Measurements from ENCODE around the gene FOXF1.

DNA sequence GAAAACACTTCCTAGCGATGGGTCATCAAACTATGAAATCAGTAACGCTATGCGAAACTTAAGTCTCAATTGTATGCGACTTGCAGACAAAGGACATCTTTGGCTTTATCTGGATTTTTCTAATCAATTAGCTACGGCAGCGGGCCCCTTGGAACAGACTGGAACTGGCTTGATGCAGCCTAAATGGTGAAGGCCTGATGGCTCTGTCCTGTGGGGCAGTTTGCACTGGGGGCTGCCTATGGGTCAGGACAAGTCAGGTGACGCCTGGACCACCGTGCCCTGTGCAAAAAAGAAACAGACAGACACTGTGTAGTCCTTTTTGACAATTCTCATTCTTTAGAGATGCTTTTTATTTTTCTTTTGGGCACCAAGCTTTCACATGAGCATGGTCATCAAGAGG is 22.7 kb downstream of the FOXF1 start:
- no peak for TF ChIP-seq SUZ12 (IDR thresholded peaks at IDR 0.05)
- no peak for TF ChIP-seq SP1 (IDR thresholded peaks at IDR 0.05)

All from HEK293T (cell line).